WI38 (cell line): ENCODE measurements around the gene COQ7.

Source experiments
- H3K4me3 ChIP-seq: 2 replicates; pipeline ENCODE4 v1.5.1; 2011; ENCODE audit warnings: low read depth, mild to moderate bottlenecking, control low read depth, low read length
- CTCF ChIP-seq: IDR thresholded peaks from 2 replicates; pipeline ENCODE4 v1.5.1; 2012; ENCODE audit warnings: low read depth, mild to moderate bottlenecking, control low read depth, low read length

COQ7 gene

GRCh38 chr16:19085679-19086200 is 18.3 kb downstream of the COQ7 start:
- TF ChIP-seq CTCF = no peak

GRCh38 chr16:19086322-19087199 is 19.1 kb downstream of the COQ7 start:
- peak overlapping the region; percentile 53 for H3K4me3 ChIP-seq
- peak; percentile 94 for TF ChIP-seq CTCF

More at GRCh38 chr16:19085679-19086200, 18.3 kb downstream of the COQ7 start:
- no peak overlapping the region for H3K4me3 ChIP-seq

DNA sequence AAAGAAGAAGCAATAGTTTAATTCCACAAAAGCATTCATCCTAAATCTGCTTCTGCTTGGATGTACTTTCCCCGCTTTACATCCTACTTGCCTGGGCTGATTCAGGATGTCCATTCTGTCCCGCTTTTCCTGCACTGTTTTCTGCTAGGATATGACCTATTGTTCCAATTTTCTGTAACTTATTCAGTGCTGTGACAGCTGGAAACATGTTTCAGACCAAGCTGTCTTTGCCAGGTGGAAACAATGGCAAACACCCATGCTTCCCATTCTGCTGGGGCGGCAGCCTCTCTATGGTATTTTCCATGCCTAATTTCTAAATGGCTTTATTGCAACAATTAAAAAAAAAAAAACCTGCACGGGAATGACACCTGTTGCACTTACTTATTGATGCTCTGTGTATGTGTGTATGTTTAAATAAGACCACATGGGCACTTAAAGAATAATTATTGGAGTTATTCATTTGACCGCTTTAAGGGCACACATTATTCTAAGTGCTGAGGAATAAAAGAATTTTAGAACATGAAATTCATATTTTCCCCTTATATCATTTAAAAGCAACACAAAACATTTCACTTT is 21.0 kb downstream of the COQ7 start:
- H3K4me3 ChIP-seq = no peak overlapping the region
- TF ChIP-seq CTCF = no peak

- H3K4me3 ChIP-seq = no peak overlapping the region
- TF ChIP-seq CTCF = no peak
Observed at GRCh38 chr16:19089410-19089955, 22.1 kb downstream of the COQ7 start.

DNA sequence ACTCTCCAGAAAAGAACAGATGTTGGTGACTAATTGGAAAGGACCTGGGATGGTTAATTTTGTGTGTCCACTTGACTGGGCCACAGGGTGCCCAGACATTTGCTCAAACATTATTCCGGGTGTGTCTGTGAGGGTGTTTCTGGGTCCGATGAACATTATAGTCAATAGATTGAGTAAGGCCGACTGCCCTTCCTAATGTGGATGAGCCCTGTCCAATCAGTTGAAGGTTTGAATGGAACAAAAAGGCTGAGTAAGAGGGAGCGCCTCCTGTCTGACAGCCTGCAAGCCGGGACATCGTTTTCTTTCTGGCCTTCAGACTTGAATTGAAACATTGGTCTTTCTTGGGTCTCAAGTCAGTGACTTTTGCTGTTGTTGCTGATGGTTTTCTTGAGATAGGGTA is 23.5 kb downstream of the COQ7 start:
- TF ChIP-seq CTCF = no peak
- H3K4me3 ChIP-seq = no peak overlapping the region

DNA sequence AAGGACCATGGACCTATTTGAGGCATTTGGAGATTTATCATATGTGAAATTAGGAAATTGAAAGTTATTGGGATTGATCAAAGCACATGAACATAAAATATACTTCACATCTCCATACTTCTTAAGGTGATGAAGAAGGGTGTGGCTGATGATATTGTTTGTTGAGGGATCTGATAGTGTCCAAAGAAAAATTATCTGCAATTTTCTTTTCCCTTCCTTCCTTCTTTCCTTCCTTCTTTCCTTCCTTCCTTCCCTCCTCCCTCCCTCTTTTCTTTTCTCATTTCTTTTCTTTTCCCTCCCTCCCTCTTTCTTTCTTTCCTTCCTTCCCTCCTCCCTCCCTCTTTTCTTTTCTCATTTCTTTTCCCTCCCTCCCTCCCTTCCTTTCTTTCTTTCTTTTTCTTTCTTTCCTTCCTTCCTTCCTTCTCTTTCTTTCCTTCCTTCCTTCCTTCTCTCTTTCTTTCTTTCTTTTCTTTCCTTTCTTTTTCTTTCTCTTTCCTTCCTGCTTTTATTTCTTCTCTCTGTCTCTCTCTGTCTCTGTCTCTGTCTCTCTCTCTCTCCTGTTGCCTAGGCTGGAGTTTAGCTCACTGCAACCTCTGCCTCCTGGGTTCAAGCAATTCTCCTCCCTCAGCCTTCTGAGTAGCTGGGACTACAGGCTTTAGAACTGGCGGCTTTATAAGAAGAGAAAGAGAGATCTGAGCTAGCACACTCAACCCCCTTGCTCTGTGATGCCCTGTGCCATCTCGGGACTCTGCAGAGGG is 25.4 kb downstream of the COQ7 start:
- TF ChIP-seq CTCF = no peak

More for the DNA sequence above, 25.4 kb downstream of the COQ7 start:
- no peak overlapping the region for H3K4me3 ChIP-seq
